Thymus (tissue), 11 donors: ENCODE measurements around the gene TEK. TPM values are rescaled to one million over a fixed set of nuclear protein-coding genes. Genes with fewer than 3 reads are reported as not detected.
"Not testable (repeated sequence)": the region's sequence is repeated elsewhere in the genome, so short reads cannot be mapped to it uniquely, and the experiment has no call there.

Experiments used
- DNase-seq, 9 donors: peaks; one replicate each; pipeline ENCODE4 v3.0.0-alpha.2; 2013; ENCODE audit warnings: low spot score in 9 of 9, low read depth in 6 of 9, missing footprints in 1 of 9
- H3K27ac ChIP-seq, 2 donors: one replicate each; pipeline ENCODE4 v1.5.1; 2013; ENCODE audit warnings: control low read depth in 1 of 2, low read depth in 1 of 2, low read length in 1 of 2, mild to moderate bottlenecking in 1 of 2, moderate library complexity in 1 of 2
- H3K27me3 ChIP-seq, 2 donors: one replicate each; pipeline ENCODE4 v1.5.1; 2013; ENCODE audit warnings: low read length in 1 of 2; ENCODE audit not compliant: control insufficient read depth in 2 of 2, insufficient read depth in 1 of 2
- H3K36me3 ChIP-seq, 2 donors: one replicate each; pipeline ENCODE4 v1.5.1; 2013; ENCODE audit warnings: low read length in 1 of 2, mild to moderate bottlenecking in 1 of 2, moderate library complexity in 1 of 2; ENCODE audit not compliant: control insufficient read depth in 2 of 2, insufficient read depth in 2 of 2
- H3K4me1 ChIP-seq, 2 donors: one replicate each; pipeline ENCODE4 v1.5.1; 2013; ENCODE audit warnings: low read length in 2 of 2; ENCODE audit not compliant: control insufficient read depth in 2 of 2, insufficient read depth in 2 of 2
- H3K4me3 ChIP-seq, 2 donors: one replicate each; pipeline ENCODE4 v1.5.1; 2013; ENCODE audit warnings: low read length in 2 of 2, control low read depth in 1 of 2, mild to moderate bottlenecking in 1 of 2
- H3K9me3 ChIP-seq, 2 donors: one replicate each; pipeline ENCODE4 v1.5.1; 2013; ENCODE audit warnings: low read length in 1 of 2, mild to moderate bottlenecking in 1 of 2; ENCODE audit not compliant: control insufficient read depth in 2 of 2, insufficient read depth in 1 of 2
- WGBS: extraction: QIAGEN DNeasy Blood & Tissue Kit; methylation state at CpG from one replicate; pipeline ENCODE4 v1.1.7; 2013; 5-methylcytosine and 5-hydroxymethylcytosine counted together
- polyA plus RNA-seq: library from polyadenylated mRNA; stranded (reverse); fragments of 200-250 nt; gene quantifications from one replicate; pipeline ENCODE4 v1.2.3, GENCODE V29; 2013
- total RNA-seq: library from RNA; stranded (reverse); fragments of 120-200 nt; gene quantifications from one replicate; pipeline ENCODE4 v1.2.4, GENCODE V29; 2013
- donor health status: healthy.

Gene TEK
- total and polyA plus RNA-seq, 2 donors, result 2.3 to 2.4 TPM

DNA sequence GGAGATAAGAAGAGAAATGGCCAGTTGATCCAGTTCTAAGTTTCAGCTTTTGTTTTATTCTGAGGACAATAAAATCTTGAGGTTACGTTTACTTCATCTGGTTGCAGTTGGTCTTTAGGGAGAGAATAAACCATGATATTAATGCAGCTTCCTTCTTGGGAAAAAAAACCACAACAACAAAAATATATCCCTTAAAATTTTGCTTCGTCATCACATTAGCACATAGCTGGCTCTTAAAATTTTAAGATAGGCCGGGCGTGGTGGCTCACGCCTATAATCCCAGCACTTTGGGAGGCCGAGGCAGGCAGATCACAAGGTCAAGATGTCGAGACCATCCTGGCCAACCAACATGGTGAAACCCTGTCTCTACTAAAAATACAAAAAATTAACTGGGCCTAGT is 101.6 kb downstream of the TEK start:
- Histone ChIP-seq H3K4me1 (no peaks in the 10 kb centered on the region), H3K27me3 (no peaks in the 10 kb centered on the region), H3K27ac (no peak overlapping the region), H3K36me3 (no peaks in the 10 kb centered on the region), H3K9me3 (no peaks in the 10 kb centered on the region), H3K4me3 (no peak overlapping the region)
- 95% methylated on average over 7 of the region's 7 CpGs for WGBS
- no peak for DNase-seq

GRCh38 chr9:27212191-27212590 is 103.2 kb downstream of the TEK start:
- Histone ChIP-seq H3K27ac (no peak overlapping the region), H3K9me3 (no peaks in the 10 kb centered on the region), H3K4me1 (no peaks in the 10 kb centered on the region), H3K27me3 (no peaks in the 10 kb centered on the region), H3K4me3 (no peak overlapping the region), H3K36me3 (no peaks in the 10 kb centered on the region)
- no peak for DNase-seq
- WGBS, result 69% methylated on average over 4 of the region's 4 CpGs

- Histone ChIP-seq H3K36me3 (no peaks in the 10 kb centered on the region), H3K4me1 (no peaks in the 10 kb centered on the region), H3K4me3 (no peak overlapping the region), H3K9me3 (no peaks in the 10 kb centered on the region), H3K27ac (no peak overlapping the region), H3K27me3 (no peaks in the 10 kb centered on the region)
- DNase-seq, result no peak
- 98% methylated on average over 14 of the region's 14 CpGs for WGBS
Observed at GRCh38 chr9:27212621-27213020, 103.6 kb downstream of the TEK start.

GRCh38 chr9:27227192-27227591 is 118.2 kb downstream of the TEK start:
- no peak overlapping the region for H3K27ac ChIP-seq
- H3K36me3 ChIP-seq, result no peaks in the 10 kb centered on the region

GRCh38 chr9:27239648-27240047 is 130.6 kb downstream of the TEK start:
- not testable (repeated sequence) for DNase-seq, H3K4me3 ChIP-seq, H3K27ac ChIP-seq, H3K36me3 ChIP-seq, H3K9me3 ChIP-seq, H3K27me3 ChIP-seq, H3K4me1 ChIP-seq
- 87% methylated on average over 12 of the region's 12 CpGs for WGBS

More at GRCh38 chr9:27227192-27227591, 118.2 kb downstream of the TEK start:
- no peak overlapping the region for H3K4me3 ChIP-seq
- no peak for DNase-seq
- H3K4me1 ChIP-seq, result no peaks in the 10 kb centered on the region
- no peaks in the 10 kb centered on the region for H3K9me3 ChIP-seq
- H3K27me3 ChIP-seq, result no peaks in the 10 kb centered on the region
- 96% methylated on average over 4 of the region's 4 CpGs for WGBS

GRCh38 chr9:27247756-27248155 is 138.7 kb downstream of the TEK start:
- peak in 2 of 9 donors; percentile 10 to 19 for DNase-seq

GRCh38 chr9:27248702-27249101 is 139.7 kb downstream of the TEK start:
- Histone ChIP-seq H3K4me1 (no peaks in the 10 kb centered on the region), H3K4me3 (no peak overlapping the region), H3K27me3 (no peaks in the 10 kb centered on the region), H3K9me3 (no peaks in the 10 kb centered on the region), H3K27ac (no peak overlapping the region), H3K36me3 (no peaks in the 10 kb centered on the region)
- no peak for DNase-seq

More at GRCh38 chr9:27247756-27248155, 138.7 kb downstream of the TEK start:
- Histone ChIP-seq H3K4me1 (no peaks in the 10 kb centered on the region), H3K36me3 (no peaks in the 10 kb centered on the region), H3K27me3 (no peaks in the 10 kb centered on the region), H3K4me3 (no peak overlapping the region), H3K9me3 (no peaks in the 10 kb centered on the region), H3K27ac (no peak overlapping the region)
- 15% methylated on average over 2 of the region's 2 CpGs for WGBS

GRCh38 chr9:27258662-27259061 is 149.6 kb downstream of the TEK start:
- H3K27ac ChIP-seq, result no peak overlapping the region

DNA sequence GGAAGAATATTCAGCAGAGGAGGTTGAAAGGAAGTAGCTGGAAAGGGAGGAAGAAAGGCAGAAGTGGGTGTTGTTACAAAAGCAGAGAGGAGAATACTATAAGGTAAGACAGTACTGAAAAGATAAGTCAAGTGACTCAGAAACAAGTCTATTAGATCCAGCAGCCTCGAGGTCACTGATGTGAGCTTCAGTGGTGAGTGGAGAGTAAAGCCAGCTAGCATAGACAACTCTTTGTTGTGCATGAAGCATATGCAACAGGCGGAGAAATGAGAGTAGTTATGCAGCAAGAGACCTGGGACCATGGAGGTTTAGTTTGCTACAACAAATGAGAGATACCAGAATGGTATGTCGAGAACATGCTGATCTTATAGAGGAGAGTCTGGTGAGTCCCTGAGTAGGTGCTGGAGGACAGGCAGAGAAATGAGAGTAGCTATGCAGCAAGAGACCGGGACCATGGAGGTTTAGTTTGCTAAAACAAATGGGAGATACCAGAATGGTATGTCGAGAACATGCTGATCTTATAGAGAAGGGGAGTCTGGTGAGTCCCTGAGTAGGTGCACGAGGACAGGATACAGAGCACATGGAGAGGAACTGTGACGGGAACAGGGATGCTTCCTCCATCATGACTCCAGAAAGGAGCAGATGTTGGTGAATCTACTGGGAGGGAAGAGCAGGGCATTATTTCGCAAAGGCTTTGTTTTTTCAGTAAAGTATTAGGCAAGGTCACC is 151.9 kb downstream of the TEK start:
- WGBS, result 94% methylated on average over 8 of the region's 8 CpGs
- Histone ChIP-seq H3K4me1 (no peaks in the 10 kb centered on the region), H3K36me3 (no peaks in the 10 kb centered on the region), H3K27me3 (no peaks in the 10 kb centered on the region), H3K27ac (no peak overlapping the region), H3K4me3 (no peak overlapping the region), H3K9me3 (no peaks in the 10 kb centered on the region)
- no peak for DNase-seq

More at GRCh38 chr9:27258662-27259061, 149.6 kb downstream of the TEK start:
- DNase-seq, result no peak
- no peaks in the 10 kb centered on the region for H3K36me3 ChIP-seq
- 96% methylated on average over 7 of the region's 7 CpGs for WGBS
- H3K4me1 ChIP-seq, result no peaks in the 10 kb centered on the region
- H3K4me3 ChIP-seq, result no peak overlapping the region
- H3K27me3 ChIP-seq, result no peaks in the 10 kb centered on the region
- no peaks in the 10 kb centered on the region for H3K9me3 ChIP-seq
